Stimulated activated naive CD4-positive, alpha-beta T cell treated with Interleukin-2 at 50 U/mL for 16 hours (primary cell): Measurements from ENCODE around the gene DUOX2.
"Not testable (repeated sequence)": the region's sequence is repeated elsewhere in the genome, so short reads cannot be mapped to it uniquely, and the experiment has no call there.

Experiments used
- DNase-seq: peaks from one replicate; lab custom pipeline; 2025; lab: John Stamatoyannopoulos, UW

DUOX2 gene

DNA sequence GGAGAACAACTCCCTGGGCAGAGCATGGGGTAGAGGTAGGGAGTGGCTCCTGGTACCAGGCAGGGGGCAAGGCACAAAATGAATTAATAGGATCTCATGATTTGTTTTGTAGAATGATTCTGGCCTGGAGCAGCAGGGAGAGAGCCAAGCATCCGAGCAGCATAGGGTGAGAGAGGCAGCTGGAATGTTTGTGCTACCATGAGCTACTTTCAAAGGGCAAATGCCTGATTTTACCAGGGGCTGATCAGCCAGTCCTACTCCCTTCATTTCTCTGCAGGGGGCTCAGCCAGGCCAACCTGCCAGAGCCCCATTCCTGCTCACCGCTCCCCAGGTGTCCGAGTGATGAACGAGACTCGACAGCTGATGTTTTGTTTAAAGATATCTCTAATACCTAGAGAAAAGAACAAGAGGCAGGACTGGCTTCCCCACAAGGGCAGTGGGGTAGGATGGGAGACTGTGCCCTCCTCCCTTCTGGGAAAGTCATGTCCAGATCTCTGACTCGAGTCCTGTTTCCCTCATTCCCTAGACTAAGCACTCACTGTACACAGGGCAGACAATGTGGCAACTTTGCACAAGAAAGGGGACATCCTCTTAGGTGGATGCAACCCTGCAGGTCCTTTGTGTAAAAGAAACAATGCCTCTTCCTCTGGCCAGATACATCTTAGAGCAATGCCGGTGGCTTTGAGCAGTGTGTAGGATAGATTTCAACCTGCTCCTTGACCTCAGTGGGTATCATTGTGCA lies 12.9 kb downstream of the DUOX2 start:
- no peak for DNase-seq

DNA sequence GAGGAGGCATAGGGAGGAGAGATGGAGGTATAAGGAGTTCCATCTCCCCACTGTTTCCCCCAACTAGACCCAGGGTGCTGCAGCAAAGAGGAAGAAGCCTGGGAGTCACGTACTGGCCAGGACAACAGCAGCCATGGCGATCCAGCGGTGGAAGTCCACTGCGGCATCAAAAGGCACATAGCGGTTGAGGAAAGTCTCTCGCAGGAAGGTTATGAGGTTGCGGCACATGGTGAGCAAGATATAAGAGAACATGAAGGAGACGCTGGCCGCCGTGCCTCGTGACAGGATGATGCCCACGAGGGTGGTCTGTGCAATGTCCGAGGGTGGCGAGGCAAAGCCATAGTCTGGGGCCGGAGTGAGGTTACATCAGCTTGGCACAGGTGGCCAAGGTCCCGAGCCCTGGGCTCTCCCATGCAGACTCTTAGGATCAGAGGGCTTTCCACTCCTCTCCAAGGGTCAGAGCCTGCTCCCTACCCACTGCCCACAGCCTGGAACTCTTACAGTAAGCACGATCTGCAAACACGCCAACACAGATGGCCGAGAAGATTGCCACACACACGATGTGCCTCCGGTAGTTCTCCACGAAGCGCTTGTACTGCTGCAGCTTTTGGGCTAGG lies 14.3 kb downstream of the DUOX2 start:
- DNase-seq = no peak

DNA sequence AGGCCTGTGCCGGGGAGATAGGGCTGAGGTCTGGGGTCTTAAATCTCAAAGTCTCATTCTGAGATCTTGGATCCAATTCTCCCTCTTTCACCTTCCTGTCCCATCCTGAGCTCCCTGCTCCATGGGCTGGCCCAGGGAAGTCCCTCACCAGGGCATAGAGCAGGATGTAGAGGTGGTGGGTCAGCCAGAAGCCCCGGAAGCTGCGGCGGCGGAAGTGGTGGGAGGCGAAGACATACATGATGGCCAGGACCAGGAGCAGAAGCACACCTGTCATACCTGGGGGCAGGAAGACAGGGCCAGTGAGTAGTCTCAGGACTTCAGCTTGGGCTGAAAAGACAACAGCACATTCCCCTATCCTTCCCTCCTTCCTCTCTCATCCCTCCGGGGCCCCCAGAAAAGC lies 16.5 kb downstream of the DUOX2 start:
- no peak for DNase-seq

DNA sequence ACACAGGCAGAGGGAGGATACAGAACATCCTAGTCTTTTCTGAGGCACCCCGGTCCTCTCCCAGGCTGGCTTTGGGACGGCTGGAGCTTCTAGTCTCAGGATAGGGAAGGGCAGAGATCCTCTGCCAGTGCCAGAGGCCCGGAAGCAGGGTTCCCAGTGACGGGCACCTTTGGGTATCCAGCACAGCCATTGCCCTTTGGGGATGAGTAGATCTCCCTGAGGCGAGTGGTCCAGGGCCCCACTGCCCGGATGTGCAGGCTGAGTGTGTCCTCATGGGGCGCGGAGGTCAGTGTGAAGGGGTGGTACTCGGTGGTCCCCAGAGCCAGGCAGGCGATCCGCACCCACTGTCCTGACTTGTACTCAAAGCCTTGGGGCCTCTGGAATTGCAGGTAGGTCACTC lies 18.3 kb downstream of the DUOX2 start:
- no peak for DNase-seq

GRCh38 chr15:45094358-45094730 lies 19.6 kb downstream of the DUOX2 start:
- no peak for DNase-seq

DNA sequence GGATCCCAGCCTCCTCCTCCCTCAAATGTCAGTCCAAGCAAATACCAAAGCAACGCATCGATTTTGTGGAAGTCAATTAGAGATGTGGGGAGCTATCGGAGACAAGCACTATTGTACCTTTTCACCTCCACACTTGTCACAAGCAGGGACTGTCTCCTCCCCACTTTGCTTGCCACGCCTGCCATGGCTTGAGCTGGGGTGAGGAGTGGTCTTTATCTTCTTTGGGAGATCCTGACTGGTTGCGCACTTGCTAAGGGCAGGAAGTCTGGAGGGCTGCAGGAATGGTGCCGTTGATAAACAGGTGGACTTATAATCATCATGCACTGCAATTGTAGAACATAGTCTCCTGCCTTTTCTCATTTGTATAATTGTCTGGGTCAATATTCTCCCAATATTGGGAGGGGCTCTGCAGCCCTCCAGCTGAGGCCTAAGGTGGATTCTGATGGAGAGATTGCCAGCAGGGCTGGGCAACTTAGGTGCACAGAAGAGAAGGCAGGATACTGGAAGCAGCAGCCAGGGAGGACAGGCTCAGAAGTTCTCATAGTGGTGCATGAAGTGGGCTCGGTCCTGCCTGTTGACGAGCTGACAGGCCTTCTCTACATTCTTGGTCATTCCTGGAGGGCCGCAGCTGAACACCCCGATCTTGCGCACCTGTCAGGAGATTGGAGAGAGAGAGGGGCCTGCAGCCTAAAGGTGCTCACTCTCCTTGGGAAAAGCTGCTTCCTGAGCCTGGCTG lies 20.2 kb downstream of the DUOX2 start:
- DNase-seq = no peak

- no peak for DNase-seq
Observed at GRCh38 chr15:45093013-45093412, 21.0 kb downstream of the DUOX2 start.

DNA sequence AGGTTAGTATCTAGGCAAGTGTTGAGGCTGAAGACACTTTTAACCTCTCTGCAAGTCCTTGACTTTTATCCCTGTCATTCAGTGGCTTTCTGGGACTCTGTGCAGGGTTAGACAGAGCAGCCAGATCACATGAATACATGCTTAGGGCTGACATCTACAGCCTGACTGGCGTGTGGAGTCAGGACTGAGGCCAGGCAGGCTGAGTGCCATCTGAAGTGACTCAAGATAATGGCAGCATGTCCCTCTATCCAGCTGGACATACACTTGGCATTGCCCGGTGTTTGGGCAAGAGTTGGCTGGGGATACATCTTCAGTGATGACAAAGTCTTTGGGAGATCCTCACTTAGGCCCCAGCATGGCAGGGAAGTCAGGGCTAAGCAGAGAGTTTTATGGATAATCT lies 22.4 kb downstream of the DUOX2 start:
- no peak for DNase-seq

- no peak for DNase-seq
Observed at GRCh38 chr15:45091161-45091560, 22.8 kb downstream of the DUOX2 start.

DNA sequence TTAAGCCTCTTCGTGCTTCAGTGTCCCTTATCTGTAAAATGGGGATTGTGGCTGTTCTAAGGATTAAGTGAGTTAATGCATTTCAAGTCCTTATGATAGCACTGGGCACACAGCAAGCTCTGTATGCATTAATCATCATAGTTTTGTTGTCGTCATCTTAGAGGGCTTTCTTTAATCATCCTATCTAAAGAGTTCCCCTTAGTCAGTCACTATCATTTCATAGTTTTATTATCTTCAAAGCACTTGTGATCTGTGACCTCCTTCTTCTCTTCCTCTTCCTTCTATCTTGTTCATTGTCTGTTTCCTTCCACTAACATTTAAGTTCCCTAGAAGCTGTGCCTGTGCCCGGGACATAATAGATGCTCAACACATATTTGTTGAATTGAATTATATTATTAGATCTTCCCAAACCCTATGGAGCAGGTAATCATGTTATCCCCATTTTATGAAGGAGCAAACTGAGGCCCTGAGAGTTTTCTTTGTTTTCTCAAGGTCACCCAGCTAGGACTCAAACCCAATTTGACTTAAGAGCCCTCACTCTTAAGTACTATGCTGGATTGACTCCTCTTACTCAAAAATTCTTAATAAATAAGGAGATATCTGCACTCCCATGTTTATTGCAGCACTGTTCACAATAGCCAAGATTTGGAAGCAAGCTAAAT lies 24.1 kb downstream of the DUOX2 start:
- DNase-seq = no peak

DNA sequence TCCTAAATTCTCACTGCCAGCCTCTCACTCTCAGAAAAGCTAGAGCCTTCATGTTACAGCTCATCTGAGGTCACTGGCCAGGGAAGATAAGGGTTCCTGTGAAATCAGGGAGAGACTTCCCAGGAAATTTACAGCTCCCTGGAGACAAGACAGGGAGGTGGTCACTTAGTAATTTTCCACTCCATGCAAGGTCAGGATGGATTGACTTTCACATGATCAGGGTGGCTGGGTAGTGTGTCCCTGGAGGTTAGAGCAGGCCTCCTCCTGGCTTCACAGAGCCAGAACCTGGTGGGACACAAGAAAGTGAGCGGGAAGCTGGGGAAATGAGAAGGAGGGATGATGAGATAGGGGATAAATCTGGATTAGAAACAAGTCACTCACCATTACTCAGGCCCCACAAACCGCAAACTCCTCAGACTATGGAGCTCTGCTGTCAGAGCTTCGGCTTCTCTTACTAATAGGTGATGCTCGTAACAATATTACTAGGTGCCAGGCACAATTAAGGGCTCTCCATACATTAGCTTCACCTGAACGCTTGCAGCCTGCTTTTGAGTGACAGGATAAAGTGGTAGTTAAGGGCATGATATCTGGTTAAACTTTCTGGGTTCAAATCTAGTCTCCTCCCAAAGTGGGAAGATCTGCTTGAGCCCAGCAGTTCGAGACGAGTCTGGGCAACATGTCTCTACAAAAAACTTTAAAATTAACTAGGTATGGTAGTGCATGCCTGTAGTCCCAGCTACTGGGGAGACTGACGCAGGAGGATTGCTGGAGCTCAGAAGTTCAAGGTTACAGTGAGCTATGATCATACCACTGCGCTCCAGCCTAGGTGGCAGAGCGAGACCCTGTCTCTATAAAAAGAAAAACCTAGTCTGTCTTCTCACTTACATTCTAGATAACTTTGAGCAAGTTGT lies 24.9 kb downstream of the DUOX2 start:
- DNase-seq = no peak

DNA sequence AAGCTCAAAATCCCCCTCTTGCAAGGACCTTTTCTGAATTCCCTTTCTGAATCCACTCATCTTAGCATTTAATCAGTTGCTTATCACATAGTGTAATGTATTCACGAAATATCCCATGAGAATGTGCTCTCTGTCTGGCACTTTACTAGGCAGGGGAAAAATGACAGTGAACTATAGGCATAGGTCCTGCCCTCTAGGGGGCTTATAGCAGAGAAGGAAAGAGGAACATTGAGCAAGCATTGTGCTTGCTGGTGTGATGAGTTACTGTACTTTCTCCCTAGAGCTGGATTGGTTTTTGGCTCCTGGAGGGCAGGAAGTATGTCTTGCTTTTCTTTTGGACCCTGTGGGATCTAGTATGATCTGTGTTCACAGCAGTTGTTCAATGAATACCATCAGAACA lies 26.5 kb downstream of the DUOX2 start:
- no peak for DNase-seq

GRCh38 chr15:45084163-45084562 lies 29.8 kb downstream of the DUOX2 start:
- DNase-seq = no peak

GRCh38 chr15:45083223-45083622 lies 30.7 kb downstream of the DUOX2 start:
- no peak for DNase-seq

DNA sequence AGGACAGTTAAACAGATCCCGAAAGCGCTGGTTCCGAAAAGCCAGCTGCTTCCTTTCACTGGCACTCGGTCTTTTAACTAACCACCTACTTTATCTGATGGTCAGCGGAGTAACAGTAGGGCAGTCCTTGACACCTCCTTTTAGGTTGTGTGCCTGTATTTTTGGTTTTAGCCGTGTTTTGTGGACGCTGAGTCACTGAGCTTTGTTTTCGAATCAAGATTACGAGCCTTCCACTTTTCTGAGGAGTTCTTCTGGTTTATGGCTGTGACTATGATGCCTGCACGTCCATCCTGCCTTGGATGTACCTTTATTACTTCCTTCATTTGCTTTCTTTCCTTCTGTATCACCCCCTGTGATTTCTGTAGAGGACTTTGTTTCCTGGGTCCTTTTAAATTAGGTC lies 31.6 kb downstream of the DUOX2 start:
- not testable (repeated sequence) for DNase-seq

DNA sequence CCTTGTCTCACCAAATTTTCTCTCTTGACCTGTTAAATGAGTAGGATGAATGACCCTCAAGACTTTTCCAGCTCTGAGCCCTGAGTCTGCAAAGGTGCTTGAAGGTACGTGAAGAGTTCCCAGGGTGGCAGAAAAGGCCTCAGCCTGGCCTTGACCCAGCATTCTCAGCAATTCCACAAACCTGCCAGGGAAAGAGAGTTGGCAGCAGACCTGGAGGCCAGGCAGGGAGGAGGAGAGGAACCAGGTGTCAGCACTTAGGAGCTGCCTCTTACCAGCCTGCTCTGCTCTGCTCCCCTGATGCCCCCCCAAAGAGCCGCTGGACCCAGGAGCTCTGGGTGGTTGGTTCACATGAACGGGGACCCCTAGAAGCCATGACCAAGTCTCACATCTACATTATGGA lies 33.4 kb downstream of the DUOX2 start:
- DNase-seq = not testable (repeated sequence)

DNA sequence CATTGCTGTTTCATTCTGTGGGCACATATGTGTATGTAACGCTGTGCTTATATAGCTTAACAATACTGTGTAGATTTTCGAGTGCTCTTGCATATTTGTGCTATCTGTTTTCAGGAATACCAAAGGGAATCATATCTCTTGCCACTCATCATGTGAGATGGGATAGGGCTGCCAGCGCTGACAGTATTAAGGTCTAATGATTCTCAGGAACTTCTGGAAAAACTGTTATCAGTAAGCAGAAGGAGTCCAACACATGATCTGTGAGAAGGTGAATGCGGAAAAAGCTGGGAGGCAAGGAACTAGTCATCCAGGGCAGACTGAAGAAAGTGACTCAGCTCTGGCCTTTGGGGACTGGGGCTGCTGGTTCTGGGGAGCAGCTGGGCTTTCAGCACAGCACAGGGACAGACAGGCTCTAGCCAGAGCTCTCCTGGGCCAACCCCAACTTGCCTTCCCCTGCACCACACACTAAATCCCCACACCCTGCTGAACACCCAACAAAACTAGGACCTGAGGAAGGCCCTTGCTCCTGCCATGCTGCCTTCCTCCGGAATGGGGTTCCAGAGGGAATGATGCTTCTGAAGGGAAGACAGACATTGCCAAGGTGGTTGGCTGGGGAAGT lies 34.2 kb downstream of the DUOX2 start:
- DNase-seq = not testable (repeated sequence)

GRCh38 chr15:45079201-45079600 lies 34.8 kb downstream of the DUOX2 start:
- DNase-seq = not testable (repeated sequence)

GRCh38 chr15:45077391-45077790 lies 36.6 kb downstream of the DUOX2 start:
- DNase-seq = not testable (repeated sequence)

- DNase-seq = not testable (repeated sequence)
Observed at GRCh38 chr15:45075440-45076320, 38.3 kb downstream of the DUOX2 start.
